Vagina (tissue), 2 donors: ENCODE measurements around the gene PTGDS.

Source experiments
- POLR2A ChIP-seq, 2 donors: fragments of 450-650 bp; IDR thresholded peaks; one replicate each; pipeline ENCODE4 v1.6.1; 2017; ENCODE audit warnings: antibody characterized with exemption in 2 of 2, mild to moderate bottlenecking in 2 of 2, moderate library complexity in 2 of 2
- POLR2AphosphoS5 ChIP-seq, 2 donors: sonication (generic); formaldehyde crosslinking; IDR thresholded peaks; one replicate each; pipeline ENCODE4 v1.9.0; 2017; ENCODE audit warnings: antibody characterized with exemption in 2 of 2, mild to moderate bottlenecking in 2 of 2, low read depth in 1 of 2; ENCODE audit not compliant: insufficient read depth in 1 of 2
- TF ChIP-seq, protein P1 (sequence below), 3 experiments: fragments of 450-650 bp in 2 of 3; fragments of 200-600 bp in 1 of 3; sonication (generic) in 1 of 3; IDR thresholded peaks; one replicate each; pipeline ENCODE4 v1.5.1; 2017 to 2019; ENCODE audit warnings: antibody characterized with exemption in 3 of 3, mild to moderate bottlenecking in 2 of 3, moderate library complexity in 2 of 3

DNA sequence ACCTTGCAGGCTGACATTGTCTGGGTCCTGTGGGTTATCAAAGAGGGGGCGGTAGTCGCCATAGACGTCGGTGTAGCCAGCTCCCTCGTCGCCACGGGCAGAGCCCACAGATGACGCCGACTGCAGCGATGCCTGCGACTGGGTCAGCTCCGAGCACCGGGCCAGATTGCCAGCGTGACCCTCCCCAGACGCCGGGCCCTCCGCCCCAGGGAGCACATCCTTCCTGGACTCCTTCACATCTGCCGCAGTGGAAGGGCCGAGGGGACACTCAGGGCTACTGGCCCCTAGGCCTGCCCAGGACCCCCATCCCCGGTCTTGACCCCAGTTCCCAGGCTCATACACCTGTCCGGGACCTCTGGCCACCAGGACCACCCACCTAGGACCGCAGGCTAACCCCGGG lies 36.9 kb downstream of the PTGDS start:
- TF ChIP-seq POLR2A (IDR thresholded peaks at IDR 0.05) (no peak), POLR2AphosphoS5 (IDR thresholded peaks at IDR 0.05; ENCODE audit: insufficient read depth in 1 of 2, low read depth in 1 of 2) (no peak)
- TF ChIP-seq, protein P1, sequence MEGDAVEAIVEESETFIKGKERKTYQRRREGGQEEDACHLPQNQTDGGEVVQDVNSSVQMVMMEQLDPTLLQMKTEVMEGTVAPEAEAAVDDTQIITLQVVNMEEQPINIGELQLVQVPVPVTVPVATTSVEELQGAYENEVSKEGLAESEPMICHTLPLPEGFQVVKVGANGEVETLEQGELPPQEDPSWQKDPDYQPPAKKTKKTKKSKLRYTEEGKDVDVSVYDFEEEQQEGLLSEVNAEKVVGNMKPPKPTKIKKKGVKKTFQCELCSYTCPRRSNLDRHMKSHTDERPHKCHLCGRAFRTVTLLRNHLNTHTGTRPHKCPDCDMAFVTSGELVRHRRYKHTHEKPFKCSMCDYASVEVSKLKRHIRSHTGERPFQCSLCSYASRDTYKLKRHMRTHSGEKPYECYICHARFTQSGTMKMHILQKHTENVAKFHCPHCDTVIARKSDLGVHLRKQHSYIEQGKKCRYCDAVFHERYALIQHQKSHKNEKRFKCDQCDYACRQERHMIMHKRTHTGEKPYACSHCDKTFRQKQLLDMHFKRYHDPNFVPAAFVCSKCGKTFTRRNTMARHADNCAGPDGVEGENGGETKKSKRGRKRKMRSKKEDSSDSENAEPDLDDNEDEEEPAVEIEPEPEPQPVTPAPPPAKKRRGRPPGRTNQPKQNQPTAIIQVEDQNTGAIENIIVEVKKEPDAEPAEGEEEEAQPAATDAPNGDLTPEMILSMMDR (IDR thresholded peaks at IDR 0.05) = no peak
